NK-92 treated with Interleukin-12 subunit alpha and Interleukin-12 subunit beta, amount 100 ng/mL, for 24 hours (cell line): ENCODE results near the gene PARS2.
A peak's percentile ranks its signal among the peaks of the same experiment; 100 is the strongest.

ENCODE experiments used
- DNase-seq: peaks from one replicate; lab custom pipeline; 2025; lab: John Stamatoyannopoulos, UW

The PARS2 gene

DNA sequence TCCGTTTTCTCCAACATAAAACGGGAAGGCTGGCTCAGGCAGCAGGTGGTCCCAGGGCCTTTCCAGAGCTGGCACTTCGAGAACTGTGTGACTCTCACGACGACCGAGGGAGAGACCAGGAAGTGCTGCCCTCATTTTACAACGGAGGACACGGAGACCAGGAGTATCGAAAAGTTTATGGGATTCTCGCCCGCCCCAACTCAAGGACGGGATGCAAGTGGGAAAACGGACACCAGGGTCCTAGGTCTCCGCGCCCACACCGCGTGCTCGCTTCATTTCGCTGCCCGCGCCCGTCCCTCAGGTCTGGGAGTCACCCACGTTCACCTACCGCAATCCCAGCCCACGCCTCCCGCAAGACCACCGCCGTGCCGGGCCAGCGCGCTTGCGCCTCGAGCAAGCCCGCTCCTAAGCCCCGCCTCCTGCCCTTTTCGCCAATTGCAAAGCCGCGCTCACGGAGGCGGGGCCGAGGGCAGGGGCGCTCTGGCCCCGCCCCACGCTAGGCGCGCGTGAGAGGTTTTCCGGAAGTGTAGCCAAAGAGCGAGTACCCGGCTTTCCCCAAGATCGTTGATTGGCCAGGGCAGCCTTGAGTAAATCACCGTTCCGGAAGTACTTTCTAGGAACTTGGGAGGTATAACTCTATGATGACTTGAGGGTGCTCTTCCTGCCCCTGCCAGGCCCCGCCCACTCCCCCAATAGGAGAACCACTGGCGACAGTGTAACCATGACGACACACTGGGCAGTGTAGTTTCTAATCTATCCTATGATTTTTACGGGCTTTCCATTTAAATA lies at the start of gene PARS2:
Gene PARS2 (minus strand): TSS at position 391 of the 789 bp plus-strand sequence. CDS start 5,362 bp downstream, outside the sequence.
- DNase-seq: peak; percentile 94

DNA sequence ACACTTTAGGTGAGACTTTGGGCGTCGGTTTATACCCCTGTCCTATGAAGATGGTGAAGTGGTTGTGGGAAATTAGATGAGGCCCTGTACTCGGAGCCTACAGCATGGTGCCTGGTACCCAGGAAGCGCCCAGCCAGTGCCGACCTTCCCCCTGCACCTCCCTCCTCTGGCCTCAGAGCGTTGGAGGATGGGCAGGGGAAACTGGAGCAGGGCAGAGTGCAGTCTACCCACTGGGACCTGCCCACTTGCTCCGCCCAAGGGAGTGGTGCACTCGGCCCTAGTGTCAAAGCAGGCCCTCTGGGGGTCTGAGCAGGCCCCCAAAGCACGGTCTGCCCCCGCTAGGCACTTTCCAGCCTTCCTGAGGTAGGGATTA lies 49.8 kb upstream of the PARS2 start:
- DNase-seq: peak; percentile 55

DNA sequence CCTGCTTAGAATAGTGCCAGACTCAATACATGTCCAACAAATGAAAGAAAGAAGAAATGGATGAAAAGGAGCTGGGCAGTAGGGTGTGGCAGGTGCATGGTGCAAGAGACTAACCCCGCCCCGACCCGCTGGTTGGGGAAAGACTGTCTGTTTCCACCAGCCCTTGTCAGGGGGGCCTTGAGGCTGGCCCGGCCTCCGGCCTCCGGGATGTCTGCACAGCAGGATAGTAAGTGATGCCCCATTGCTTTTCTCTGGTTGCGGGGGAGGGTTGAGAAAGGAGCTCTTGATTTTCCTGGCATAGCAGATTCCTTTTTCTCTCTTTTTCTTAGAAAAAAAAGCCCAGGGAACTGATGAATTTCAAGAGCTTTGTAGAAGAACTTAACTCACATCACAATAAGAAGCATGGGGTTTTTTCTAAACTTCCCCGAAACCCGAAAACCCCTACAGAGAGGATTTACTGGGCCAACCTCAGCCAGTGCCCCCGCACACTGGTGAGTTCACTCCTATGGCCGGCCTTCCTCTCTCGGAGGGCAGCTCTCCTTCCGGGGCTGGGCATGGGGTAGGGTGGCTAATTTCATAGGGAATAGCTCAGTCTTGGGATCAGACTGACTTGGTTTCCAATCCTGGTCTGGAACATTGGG lies 49.3 kb upstream of the PARS2 start:
- DNase-seq: peak; percentile 57

DNA sequence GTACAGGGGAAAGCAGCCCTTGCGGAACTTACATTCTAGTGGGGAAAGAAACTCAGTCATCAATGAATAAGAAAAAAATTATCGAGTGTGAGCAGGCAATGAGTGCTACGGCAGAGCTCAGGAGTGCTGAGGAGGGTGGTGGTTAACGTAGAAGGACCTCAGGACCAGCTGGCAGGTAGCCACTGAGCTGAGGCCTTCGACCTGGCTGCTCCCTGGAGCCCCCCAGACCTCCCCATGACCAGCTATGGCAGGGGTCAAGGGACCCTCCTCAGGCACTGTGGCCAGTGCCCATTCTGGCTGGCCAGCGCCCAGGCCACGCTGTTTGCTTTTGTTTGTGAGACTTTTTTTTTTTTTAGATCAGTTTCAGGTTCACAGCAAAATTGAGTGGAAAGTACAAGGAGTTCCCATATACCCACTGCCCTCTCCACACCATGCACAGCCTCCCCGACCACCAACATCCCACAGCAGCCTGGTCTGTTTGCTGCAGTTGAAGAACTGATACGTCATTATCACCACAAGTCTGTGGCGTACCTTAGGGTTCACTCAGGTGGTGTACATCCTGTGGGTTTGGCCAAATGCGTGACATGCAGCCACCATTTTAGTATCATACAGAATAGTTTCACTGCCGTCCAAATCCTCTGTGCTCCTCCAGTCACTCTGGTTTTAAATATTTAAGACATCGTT lies 48.6 kb upstream of the PARS2 start:
- DNase-seq: peak; percentile 47

DNA sequence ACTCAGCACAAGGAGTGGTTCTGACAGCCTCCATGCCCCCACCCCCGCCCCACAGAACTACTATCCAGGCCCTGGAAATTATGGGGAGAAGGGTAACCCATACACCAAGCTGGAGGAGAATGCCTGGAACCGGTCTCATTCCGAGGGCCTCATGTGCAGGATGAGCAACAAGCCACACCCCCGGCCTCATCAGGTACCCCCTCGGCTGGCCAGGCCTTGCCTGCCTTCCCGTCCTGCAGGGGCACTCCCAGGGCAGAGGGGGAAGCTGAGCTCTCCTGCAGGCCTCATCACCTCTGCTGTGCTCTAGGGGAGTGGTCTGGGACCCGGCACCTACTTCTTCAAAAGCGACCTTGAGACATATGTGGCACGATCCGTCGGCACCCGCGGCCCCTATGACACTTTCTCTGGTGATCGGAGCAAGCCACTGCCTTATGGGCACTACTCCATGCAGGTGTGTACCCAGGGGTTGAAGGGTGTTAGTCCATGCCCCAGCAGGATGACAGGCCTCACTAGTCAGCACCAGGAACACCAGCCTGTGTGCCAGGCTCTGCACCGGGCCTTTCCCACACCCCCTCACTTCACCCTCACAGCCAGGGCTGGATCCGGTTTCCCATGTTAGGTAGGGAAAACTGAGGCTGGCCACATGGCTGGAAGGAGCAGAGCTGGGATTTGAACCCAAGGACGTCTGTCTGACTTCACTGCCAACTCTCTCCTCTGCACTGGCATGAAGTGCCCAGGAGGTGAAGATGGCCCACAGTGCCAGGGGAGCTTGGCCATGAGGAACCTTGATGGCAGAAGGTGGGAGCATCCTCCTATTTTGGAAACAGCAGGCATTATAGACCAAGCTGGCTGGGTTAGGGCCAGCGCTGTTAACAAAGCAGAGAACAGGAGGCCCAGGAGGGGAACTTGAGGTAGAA lies 47.7 kb upstream of the PARS2 start:
- DNase-seq: no peak

DNA sequence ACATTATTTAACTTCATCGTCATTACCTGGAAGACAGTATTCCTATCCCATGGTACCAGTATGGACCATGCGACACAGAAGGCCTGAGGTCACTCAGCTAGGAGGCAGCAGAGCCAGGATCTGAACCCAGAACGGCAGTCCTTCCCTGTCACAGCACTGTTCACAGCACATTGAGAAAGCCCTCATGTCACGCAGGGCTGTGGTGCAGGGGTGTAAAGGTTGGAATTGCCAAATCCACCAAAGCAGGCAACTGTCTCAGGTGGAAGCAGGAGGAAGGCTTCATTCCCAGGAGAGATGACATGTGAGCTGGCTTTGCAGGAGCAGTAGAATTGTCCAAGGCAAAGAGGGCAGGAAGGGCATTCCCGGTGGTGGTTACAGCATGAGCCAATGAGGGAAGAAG lies 46.7 kb upstream of the PARS2 start:
- DNase-seq: no peak

DNA sequence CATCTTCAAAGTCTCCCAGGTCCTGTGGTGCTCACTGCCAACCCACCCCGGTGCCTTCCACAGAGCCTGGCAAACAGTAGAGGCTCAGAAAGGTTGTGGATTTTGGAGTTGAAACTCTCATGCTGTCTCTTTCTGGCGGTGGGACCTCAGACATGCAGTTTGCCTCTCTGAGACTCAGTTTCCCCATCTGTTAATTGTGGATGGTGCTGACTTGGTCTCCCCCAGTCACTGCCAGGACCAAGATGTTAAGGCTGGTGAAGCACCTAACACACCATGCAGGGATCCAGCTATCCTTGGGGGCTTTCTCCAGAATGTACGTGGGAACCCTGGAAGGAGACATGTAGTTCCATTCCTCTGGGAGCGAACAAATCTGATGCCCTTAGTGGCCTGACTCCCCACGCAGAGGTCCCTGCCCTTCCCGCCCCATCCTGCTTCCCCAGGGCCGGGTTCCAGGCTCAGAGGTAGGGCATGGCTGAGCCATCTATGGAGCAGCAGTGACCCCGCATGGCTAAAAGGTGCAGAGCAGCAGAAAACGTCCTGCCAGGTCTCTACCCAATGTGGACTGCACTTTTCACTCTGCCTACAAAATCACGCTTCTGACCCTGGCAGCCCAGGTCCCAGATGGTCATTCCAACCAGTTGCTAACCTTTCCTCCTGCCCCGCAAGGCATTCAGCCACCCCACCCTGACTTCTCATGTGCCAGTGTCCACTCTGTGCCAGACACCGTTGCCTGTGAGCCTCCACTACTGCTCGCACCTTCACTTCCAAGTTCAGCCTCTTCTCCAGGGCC lies 46.0 kb upstream of the PARS2 start:
- DNase-seq: peak; percentile 49

DNA sequence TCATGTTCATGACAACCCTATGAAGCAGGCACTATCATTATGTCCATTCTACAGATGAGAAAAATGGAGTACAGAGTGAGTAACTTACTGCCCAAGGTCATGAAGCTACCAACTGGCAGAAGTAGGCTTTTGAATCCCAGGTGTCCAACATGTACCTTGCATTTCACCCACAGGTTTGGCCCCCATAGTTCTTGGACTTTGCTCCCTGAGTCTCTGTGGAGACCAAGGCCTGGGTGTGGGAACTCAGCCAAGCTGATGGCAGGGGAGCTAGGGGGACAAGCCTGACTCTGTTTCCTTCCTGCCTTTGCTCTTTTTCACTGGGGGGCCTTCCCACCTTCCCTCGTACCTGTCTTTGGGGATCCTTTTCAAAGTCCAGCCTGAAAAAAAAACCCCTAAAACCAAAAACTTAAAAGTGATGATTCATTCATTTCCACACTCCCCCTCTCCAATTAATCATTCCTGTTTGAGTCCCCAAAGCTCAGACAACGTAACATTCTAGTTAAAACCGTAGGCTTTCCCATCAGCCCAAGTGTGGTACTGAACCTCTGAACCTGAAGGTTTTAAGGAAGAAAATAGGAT lies 45.3 kb upstream of the PARS2 start:
- no peak for DNase-seq

DNA sequence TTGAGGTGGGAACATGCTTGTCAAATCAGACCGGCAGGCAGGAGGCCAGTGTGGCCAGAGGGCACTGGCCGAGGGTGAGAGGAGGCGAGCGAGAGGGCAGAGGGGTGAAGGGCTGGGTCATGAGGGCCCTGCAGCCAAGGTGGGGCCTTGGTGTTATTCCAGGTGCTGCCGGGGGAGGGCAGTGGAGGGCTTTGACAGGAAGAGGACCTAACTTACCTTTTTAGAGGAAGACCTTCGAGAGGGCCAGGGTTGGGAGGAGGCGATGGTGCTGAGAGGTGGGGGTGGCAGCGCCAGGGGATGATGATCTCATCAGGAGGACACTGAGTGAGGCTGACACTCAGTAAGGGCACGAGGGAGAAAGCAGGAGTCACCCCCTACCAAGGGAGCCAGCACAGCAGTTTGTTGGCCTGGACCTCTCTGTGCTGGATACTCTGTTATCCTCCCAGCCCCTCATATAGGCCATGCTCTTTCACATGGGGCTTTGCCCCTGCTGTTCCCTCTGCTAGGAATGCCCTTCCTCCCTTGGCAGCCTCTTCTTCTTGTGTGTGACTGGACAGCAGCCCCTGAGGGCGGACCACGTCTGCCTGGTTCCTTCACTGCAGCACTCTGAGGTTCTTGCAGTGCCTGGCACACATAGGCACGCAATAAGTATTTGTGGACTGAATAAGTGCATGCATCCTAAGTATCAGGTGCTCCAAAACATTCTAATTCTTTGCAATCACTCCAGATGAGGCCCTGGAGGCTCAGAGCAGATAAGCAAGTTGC lies 44.3 kb upstream of the PARS2 start:
- peak; percentile 29 for DNase-seq

DNA sequence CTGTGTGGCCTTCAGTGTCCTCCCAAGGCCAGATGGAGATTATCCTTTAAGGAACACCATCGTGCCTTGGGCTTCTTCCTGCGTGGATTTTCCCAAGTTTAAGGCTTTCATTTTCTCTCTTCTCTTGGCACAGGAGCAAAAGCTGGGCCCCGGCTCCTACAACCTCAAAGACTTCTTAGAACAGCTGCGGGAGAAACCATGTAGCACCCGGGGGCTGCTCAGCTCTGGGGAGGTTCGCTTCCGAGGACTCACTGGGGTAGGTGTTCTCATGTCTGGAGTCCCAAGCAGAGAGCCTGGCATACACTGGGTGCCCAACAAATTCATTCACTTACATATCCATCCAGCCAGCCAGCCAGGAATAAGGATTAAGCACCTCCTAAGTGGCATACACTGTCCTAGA lies 43.4 kb upstream of the PARS2 start:
- no peak for DNase-seq

DNA sequence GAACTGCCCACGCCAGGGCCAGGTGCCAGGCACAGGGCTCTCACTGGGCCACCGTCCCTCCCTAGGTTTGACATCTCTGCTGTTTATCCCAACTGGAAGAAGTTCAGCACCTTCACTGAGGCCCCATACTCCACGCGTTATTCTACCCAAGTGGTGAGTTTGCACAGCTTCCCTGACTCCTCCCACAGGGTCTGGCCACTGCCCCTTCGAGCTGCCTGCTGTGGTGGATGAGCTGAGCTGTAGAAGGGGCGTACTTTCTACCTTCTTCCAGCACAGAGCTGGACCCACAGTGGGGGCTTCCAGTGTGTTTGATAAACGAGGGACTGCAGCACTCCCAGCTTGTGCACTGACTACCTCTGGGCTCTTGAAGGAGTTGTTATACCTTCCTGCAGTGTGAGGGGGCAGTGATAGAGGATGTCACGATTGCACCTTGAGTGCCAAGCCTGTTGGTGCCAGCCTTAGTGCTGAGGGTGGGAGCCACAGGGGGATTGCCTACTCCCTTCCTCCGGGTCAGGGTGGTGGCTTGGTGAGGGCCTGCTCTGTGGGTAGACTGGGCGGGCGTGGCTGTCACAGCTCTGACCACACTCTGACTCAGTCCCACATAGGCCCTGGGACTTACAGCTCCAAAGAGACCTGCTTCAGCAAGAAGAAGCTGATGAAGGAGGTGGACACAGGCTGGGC lies 42.7 kb upstream of the PARS2 start:
- peak; percentile 86 for DNase-seq

DNA sequence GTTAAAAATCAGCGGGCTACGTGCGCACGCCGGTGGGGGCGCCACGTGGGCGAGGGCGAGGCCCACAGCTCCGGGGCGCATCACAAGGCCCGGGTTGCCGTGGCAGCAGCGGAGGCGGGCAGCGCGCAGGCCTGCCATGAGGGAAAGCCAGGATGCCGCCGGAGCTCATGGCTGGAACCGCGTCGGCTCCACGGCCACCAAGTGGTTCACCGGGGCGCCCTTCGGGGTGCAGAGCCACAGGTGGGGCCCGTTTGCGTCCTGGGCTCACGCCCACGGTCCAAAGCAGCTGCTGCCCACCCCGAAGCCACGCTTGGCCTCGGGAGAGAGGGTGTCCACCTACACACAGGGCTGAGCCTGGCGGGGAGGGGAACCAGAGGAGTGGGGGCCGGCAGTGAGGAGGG lies 41.7 kb upstream of the PARS2 start:
- no peak for DNase-seq

DNA sequence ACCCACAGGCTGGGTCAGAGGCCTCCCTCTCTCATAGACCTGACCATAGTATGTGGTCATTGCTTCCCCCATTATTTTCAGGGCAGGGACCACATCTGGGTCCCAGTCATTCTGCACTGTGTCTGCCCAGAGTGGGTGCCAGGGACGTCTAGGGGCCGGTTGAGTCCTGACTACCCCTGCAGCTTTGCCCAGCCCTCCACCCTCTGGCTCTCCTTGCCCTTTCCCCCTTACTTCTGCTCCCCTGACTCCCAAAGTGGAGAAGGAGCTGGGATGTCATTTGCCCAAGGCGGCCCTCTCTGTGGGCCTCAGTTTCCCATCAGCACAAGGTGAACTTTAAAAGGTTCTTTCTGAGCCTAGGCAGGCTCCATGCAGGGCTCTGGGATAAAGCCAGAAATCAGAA lies 41.1 kb upstream of the PARS2 start:
- no peak for DNase-seq

DNA sequence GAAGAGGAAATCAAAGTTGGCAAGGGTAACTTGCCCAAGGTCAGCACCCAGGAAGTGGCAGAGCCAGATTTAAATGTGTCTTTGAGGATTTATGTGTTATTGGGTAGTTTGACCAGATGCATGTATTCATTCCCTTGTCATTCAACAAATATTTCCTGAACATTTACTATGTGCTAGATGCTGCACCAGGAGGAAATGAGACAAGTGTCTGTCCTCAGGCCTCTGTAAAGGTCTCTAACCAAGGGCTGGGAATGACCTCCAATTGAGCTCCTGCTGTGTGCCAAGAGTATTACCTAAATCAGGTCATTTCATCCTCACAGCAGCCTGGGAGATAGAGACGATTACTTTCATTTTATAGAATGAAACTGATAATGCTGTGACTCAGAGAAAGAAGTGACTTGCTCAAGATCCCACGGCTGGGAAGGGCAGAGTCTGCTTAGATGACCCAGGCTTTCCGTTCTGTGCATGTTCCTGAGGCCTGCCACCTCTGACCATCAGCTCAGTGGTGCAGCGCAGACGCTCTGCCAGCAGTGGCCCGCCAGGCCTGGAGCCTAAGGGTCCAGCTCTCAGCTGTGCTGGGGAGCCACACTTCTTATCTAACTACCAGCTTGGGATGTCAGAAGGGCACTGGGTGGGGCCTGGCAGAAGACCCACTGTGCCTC lies 40.3 kb upstream of the PARS2 start:
- peak; percentile 43 for DNase-seq

DNA sequence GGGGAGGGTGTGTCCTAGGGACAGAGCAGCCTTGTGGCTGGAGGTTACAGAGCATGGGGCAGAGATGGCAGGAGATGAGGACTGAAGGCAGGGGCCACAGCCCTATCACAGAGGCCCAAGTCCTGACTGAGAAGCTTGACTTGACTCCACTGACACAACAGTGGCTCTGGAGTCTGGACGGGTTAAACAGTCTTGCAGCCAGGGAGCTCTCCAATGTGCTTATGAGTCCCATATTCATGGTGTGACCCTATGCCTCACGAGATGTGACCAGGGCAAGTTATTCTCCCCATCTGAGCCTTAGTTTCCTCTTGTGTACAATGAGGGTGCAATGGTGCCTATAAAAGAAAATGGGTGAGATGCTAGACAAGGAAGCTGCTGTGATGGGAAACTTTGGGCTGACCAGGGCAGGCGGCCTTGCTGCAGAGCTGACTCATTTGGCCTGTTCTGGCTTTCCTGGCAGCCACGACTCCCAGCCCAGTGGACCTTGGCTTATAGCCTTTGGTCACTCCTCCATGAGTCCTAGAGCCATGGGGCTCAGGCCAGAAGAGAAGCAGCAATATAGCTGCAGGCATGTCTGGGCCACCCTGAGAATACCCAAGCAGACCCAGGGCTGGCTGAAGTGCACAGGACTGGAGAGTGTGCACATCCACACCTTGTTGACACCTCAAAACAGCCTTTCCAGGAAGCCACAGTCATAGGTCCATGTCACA lies 39.6 kb upstream of the PARS2 start:
- no peak for DNase-seq

DNA sequence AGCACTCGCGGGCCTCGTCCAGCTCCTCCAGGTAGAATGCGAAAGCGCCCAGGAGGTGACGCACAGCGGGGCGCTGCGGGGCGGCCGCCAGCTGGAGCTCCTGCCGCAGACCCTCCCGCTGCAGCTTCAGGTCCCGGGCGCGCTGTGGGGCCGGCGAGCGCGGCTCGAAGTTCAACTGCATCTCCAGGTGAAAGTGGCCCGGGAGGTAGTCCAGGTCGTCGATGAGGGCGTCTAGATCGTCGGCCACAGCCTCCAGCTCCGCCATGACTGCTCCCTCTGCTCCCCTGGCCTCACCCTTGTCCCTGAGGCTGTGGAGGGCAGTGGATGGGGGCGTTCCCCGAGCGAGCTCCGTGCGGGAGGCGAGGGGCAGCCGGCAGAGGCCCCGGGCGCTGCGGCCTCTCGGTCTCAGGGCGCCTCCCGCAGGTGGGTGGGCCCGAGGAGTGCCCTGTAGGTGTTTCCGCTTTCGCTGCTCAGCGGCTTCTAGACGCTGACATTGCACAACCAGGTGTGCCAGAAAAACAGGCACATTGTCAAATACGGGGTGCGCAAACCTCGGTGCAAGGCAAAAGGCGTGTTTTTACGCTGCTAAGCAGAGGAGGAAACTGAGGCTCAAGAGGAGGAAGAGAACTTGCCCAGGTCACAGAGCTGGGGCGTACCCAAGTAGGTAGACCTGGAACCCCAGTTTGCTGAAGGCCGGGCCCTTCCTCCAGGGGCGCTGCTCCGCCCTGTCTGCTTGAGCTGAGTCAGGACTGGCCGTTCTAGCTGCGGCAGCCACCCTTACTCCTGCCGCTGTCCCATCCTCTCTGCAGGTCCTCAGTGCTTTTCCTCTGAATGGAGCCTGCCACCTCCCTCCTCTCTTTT lies 36.8 kb upstream of the PARS2 start, which contains the start of gene TTC22:
Gene TTC22 (minus strand): TSS at position 425 of the 861 bp plus-strand sequence. CDS start 160 bp downstream, at position 265.
- no peak for DNase-seq
